H1 (cell line): ENCODE results near the gene IFNB1. TPM values are rescaled to one million over a fixed set of nuclear protein-coding genes. Genes with fewer than 3 reads are reported as not detected.

Experiments used
- CHD1 ChIP-seq: IDR thresholded peaks from 2 replicates; pipeline ENCODE4 v1.6.1; 2012; ENCODE audit warnings: low read depth, low read length, improper control_type of control experiment
- KDM4A ChIP-seq: IDR thresholded peaks from one replicate; pipeline ENCODE4 v1.7.1; 2012; ENCODE audit warnings: low read depth, mild to moderate bottlenecking, moderate library complexity, low read length, inconsistent platforms; ENCODE audit not compliant: severe bottlenecking
- SP1 ChIP-seq: IDR thresholded peaks from 2 replicates; pipeline ENCODE4 v1.6.1; 2011; ENCODE audit warnings: low read depth, low read length
- TBP ChIP-seq: IDR thresholded peaks from 2 replicates; pipeline ENCODE4 v1.6.1; 2011; ENCODE audit warnings: low read depth, low read length, improper control_type of control experiment
- polyA plus RNA-seq, 7 experiments: library from polyadenylated mRNA; depleted of rRNA in 3 of 7; stranded (reverse) in 5 of 7; unstranded in 2 of 7; fragments of >200 nt in 5 of 7; fragments of 200-250 nt in 2 of 7; gene quantifications; 1 replicate in 5 of 7; 2 replicates in 1 of 7; 4 replicates in 1 of 7; pipeline versions ENCODE4 v1.2.1 to v1.2.3, GENCODE V29; 2011 to 2013; ENCODE audit warnings: missing spikeins in 2 of 7, mixed read lengths in 2 of 7
- total RNA-seq: library from RNA; stranded (reverse); fragmentation: NEBNext Ultra II Directional; extraction: Animal tissue kit (Norgen Biotek cat#: 25700); gene quantifications from 2 replicates; pipeline ENCODE4 v1.2.1, GENCODE V29; 2021

Gene IFNB1
- total and polyA plus RNA-seq, 2 of the 8 experiments (the other 6 are each of a cell fraction or from before 2014, with no cell fraction given): not detected

DNA sequence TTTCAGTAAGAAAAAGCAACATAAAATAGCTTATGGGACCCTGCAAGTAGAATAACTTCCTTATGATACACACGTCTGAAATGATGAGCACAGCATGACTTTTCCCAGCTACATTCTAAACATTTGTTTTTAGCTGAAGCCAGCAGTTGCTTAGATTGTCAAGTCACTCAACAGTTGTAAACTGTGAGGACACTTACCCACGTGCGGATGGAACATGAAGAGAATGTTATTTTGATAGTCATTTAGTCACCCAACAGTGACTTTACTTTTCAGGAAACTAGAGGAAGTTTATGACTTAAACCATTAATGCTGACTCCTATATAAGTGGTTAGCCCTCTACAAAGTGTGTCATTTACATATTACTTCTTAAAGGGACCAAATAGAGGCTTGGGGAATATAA lies 49.3 kb downstream of the IFNB1 start (continued):
- TF ChIP-seq TBP (no peak), SP1 (no peak), CHD1 (no peak), KDM4A (no peak)
